ENCODE data around the gene PGS1.

Gene PGS1

GRCh38 chr17:78346605-78347250 is 31.7 kb upstream of the PGS1 start:
- no peak for DNase-seq

GRCh38 chr17:78347453-78347852 is 31.0 kb upstream of the PGS1 start:
- no peak for DNase-seq

DNA sequence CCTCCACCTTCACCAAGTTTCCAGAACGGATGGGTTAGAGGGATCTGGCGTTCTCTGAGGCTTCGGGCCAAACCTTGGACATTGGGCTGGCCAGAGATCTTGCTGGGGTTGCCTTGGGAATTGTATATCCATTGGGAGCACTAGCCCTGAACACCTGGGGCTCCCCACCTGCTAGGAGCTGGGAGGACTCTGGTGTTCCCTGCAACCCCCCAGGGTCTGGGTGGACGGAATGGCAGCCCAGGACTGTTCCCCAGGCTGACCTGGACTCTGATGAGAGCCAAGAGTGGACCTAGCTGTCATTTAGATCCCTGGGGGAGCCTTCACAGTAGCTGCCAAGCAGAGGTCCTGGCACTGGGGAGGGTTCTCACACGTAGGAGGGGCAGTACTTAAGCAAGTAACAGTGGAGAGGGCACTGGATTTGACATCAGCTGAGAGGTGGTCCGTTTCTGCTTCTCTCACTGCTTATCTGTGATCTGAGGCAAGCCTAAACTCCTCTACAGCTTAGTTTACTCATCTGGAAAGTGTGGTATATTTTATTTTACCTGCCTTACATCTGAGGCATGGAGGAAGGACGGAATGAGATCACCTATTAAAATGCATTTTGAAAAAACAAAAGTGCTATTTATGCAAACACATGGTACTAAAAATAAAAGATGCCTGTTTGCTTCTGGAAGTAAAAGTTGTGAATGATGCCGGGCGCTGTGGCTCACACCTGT is 30.2 kb upstream of the PGS1 start:
- no peak for DNase-seq

DNA sequence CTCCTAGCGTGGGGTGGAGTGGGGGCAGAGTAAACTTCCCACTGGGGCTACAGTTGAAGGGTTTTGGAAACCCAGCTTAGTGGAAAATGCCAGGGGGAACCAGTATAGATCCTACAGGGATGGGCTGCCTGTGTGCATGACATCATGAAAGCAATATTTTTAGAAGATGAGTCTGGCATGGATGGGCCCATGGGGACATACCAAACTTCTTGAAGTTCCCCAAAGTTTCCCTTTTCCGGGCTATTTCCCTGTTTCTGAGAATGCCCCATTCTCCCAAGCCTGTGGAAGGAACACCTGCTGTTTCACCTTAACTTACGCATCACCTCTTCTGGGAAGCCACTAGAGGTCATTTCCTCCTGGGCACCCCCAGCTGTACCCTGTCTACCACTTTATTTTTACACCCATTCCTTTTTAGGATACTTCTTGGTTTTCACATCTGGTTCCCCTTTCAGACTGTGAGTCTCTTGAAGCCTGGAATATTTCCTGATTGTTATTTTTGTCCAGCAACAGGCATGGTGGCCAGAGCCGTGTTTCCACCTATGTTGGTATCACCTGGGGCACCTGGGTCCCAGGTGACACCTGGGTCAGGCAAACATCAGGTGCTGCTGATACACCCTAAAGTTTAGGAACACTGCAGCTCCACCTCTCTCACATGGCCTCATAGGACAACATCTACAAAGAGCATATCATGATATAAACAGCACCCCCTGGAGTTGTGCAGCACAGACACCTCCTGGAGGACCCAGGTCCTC is 28.4 kb upstream of the PGS1 start:
- DNase-seq, result no peak

DNA sequence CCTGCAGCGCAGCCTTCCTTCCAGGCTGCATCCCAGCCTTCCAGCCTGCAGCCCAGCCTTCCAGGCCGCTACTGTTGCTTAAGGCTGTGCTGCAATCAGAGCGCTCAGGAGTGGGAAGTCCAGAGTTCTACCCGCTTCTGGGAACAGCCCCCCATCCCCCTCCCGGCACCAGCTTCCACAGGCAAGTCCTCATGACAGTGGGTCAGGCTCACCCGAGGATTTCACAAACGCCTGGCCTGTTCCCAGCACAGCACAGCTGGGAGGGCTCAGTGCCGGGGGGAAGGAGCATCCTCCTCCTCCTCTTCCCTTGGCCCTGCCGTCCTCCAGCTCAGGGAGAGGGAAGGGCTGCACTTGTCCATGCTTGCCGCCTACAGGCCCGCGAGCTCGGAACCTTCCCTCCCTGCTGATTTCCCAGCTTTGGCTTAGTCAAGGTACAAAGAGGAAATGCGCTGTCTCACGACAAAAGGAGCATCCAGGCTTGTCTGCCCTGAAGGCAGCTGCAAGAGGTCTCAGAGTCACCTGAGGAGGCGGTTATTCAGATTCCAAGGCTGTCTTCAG is 26.9 kb upstream of the PGS1 start:
- no peak for DNase-seq

GRCh38 chr17:78353834-78354233 is 24.6 kb upstream of the PGS1 start:
- DNase-seq, result no peak

- DNase-seq, result peak; percentile 44
Observed at GRCh38 chr17:78355045-78355641, 23.3 kb upstream of the PGS1 start.

- DNase-seq, result no peak
Observed at GRCh38 chr17:78355701-78356100, 22.7 kb upstream of the PGS1 start.

GRCh38 chr17:78356101-78356713 is 22.2 kb upstream of the PGS1 start:
- DNase-seq, result peak; percentile 78

- DNase-seq, result no peak
Observed at GRCh38 chr17:78357177-78357586, 21.3 kb upstream of the PGS1 start.

DNA sequence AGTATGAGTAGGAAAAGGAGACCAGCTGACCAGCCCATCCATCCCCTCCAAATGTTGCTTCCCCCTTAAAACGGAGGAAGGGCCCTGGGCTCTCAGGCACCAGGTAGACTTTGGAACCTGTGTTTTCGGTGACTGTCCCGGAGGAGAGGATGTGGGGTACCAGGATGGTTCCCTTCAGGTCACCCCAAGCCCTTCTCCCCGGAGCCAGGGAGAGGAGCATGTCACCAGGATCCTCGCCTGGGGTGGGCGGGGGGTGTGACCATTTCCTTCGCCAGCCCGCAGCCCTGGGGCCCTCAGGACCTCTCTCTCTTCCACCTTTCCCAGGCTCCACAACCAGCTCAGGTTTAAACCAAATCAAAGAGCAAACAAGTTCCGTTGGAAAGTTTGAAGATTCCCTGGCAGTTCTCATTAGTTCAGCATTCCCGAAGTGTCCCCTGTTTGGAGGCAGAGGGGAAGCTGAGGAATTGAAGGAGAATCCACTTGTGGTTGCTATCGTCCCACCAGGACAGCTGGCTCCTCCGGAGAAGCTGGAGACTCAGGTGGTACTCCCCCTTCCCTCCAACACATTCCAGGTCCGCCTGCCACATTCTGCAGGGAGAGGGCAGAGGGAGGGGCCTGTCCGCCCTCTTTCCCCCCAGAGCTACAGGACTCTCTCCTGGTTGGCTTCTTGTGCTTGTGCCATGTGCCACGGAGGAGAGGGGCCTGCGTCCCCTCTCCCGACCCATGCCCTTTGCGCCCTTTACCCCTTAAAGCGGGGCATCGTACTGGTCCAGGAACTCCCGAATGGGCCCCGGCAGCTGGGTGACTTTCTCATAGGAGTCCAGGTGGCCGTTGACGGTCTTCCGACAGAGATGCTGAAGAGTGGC is 20.5 kb upstream of the PGS1 start:
- DNase-seq, result no peak

DNA sequence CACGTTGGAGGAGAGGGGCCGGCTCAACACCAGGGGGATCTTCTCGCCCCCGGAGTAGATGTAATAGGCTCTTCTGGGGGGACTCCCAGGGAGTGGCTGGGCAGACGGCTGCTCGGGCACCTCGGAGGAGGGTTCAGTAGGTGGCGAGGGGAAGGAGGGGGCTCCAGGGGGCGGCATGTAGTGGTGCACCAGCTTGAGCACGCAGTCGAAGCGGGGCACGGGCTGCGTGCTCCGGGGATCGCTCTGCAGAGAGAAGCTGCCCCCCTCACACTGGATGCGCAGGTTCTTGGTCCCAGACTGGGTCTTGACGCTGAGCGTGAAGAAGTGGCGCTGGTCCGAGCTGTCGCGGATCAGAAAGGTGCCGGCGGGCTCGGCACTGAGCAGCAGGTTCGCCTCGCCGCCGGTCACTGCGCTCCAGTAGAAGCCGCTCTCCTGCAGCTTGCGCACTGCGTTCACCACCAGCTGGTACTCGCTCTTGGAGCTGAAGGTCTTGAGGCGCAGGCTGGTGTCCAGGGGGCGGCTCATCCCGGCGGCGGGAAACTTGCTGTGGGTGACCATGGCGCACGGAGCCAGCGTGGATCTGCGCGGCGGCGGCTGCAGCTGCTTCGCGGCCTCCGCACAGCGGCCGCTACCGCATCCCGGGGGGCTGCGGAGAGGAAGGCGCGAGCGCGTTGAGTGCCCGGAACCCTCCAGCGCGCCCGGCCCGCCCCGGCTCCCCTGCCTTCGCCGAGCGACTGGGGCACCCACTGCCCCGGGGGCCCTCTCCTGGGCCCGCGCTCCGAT is 19.7 kb upstream of the PGS1 start:
- no peak for DNase-seq

DNA sequence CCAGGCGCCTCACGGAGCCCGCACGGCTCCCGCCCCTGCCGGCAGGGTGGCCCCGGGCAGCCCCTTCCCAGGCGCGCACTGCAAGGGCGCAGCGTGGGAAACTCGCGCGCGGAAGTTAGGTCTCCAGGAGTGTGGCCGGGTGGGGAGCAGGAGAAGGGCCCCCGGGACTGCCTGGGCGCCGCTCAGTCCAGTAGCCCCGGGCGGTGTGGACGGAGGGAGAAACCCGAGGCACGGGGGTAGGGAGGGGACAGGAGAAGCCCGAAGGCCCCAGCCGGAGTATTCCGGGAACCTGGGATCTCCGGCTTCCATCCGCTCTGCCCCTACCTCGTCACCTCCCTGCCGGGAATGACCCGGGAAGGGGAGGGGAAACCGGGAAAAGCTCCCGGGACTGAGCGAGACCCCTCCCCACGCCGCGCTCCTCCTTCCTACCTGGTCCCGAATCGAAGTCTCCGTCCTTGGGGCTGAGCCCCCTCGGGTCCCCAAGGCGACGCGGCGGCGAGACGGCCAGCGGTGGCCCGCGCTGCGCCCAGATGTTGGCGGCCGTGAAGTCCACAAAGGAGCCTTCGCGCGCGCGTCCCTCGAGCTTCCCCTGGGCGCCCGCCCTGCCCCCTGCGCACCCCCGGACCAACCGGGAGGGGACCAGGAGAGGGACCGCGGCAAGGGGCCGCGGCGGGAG is 19.0 kb upstream of the PGS1 start:
- no peak for DNase-seq

- DNase-seq, result peak; percentile 93
Observed at GRCh38 chr17:78359997-78360370, 18.5 kb upstream of the PGS1 start, which contains the start of gene SOCS3. TSS of gene SOCS3 (minus strand) at chr17:78360077. CDS start at chr17:78359095, 982 bp downstream.

DNA sequence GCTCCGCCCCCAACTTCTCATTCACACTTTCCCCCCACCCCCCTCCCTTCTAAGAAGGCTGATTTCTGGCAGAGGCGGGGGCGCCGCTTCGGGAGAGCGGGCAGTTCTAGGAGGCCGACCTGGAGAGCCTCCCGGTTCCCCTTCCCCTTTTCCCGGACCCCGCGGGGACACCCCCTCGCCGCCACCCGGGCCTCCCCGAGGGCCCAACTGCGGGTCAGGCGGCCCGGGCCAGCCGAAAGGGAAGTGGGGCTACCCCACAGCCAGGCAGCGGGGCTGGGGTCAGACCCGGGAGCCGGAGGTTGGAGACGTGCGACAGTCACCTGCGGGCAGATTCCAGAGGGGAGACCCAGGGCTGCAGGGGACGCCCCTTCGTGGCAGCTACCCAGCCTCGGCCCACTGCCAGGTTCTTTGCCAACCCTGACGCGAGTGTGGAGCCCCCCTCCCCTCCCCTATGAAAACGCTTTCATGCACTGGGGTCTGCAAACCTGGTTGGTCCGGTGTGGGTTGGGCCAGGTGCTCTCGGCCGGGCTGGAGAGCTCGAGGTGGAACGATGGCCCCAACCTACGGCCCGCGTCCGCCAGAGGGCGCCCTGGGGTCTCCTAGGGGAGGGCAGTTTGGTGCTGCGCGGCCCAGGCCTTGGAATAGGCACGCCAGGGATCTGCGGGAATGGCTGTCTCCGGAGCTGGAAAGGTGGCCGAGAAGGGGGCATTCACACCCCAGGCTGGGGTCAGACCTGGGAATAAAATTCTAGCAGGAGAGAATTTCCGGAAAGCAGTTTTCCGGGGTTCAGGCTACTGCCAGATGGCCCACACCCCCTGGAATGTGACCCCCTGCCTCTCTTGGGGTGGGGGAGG is 17.9 kb upstream of the PGS1 start:
- peak; percentile 90 for DNase-seq

- no peak for DNase-seq
Observed at GRCh38 chr17:78361225-78361701, 17.2 kb upstream of the PGS1 start.

DNA sequence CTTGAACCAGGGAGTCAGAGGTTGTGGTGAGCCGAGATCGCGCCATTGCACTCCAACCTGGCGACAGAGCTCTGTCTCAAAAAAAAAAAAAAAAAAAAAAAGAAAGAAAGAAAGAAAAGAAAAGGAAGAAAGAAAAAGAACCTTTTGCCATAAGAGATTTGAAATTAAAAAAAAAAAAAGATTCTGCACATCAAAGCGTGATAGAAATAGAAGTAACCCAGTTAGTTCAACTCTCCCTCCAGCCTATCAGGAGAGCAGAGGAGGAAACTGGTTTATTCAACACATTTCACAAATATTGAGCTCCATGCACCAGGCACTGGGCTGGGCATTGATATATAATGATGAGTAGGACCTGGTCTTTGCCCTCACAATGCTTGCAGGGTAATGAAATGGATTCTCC is 16.2 kb upstream of the PGS1 start:
- DNase-seq, result no peak

DNA sequence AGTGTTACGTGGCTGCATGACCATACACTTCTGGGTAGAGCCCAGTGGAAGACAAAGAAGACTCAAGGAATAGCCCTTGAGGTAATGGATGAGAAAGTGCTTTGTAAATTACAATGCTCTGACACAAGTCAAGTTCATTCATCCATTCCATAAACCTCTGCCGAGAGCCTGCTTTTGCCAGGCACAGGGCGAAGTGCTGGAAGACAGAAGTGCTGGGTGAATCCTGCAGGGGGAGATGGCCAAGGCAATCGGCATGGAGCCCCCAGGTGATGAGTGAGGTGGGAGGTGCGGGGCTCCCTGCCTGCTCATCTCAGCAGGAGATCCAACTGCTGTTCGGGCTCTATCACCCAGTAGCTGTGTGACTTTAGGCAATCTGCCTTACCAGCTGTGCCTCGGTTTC is 15.8 kb upstream of the PGS1 start:
- no peak for DNase-seq
